IMR-90 (cell line): Measurements from ENCODE around the gene PLRG1. TPM values are rescaled to one million over a fixed set of nuclear protein-coding genes. Genes with fewer than 3 reads are reported as not detected.

Experiments
- ATAC-seq: fragments of 200-7000 bp; cut with Tn5 transposase; 2 replicates; pipeline ENCODE4 v1.9.1; 2020; ENCODE audit warnings: low read depth, mild to moderate bottlenecking, moderate library complexity
- BruUV-seq: library from RNA; stranded (reverse); fragments of 400-500 nt; replicated peaks from 2 replicates; lab custom pipeline; 2021; lab: Mats Ljungman, UMichigan
- CTCF ChIA-PET: fragments of 300-600 bp; formaldehyde crosslinking; extraction: SDS; loops from one replicate; lab custom pipeline; 2021; ENCODE audit warnings: antibody characterized with exemption; lab: Yijun Ruan, JAX
- POLR2A ChIA-PET: fragments of 300-600 bp; sonication (Branson Sonifier 250); formaldehyde crosslinking; loops from one replicate; lab custom pipeline; 2022; ENCODE audit warnings: antibody characterized with exemption; ENCODE audit not compliant: unreplicated experiment; lab: Charles Lee
- DNase-seq: peaks from one replicate; pipeline ENCODE4 v3.0.0; 2013
- H2AFZ ChIP-seq: replicated peaks from 2 replicates; pipeline ENCODE3; 2013; ENCODE audit warnings: low read length, mild to moderate bottlenecking; ENCODE audit not compliant: poor library complexity
- H2AK5ac ChIP-seq: 2 replicates; pipeline ENCODE4 v1.6.1; 2013; ENCODE audit warnings: low read depth, low read length, inconsistent platforms
- H2AK9ac ChIP-seq: replicated peaks from 2 replicates; pipeline ENCODE3; 2013; ENCODE audit warnings: mild to moderate bottlenecking, low read depth, low read length, moderate library complexity; ENCODE audit not compliant: poor library complexity
- H2BK120ac ChIP-seq: 2 replicates; pipeline ENCODE4 v1.6.1; 2013; ENCODE audit warnings: low read depth, low read length, inconsistent platforms
- H2BK15ac ChIP-seq: 3 replicates; pipeline ENCODE4 v1.6.1; 2013; ENCODE audit warnings: low read depth, low read length, inconsistent platforms
- H2BK20ac ChIP-seq: 2 replicates; pipeline ENCODE4 v1.6.1; 2013; ENCODE audit warnings: low read depth, mild to moderate bottlenecking, inconsistent platforms, low read length, moderate library complexity
- H2BK5ac ChIP-seq: 2 replicates; pipeline ENCODE4 v1.6.1; 2013; ENCODE audit warnings: mild to moderate bottlenecking, low read depth, low read length, inconsistent platforms; ENCODE audit not compliant: poor library complexity, severe bottlenecking
- H3K14ac ChIP-seq: replicated peaks from 2 replicates; pipeline ENCODE4 v1.6.1; 2013; ENCODE audit warnings: low read depth, low read length, inconsistent platforms
- H3K18ac ChIP-seq: 2 replicates; pipeline ENCODE4 v1.6.1; 2013; ENCODE audit warnings: low read depth, low read length, control low read depth
- H3K23ac ChIP-seq: 2 replicates; pipeline ENCODE4 v1.6.1; 2013; ENCODE audit warnings: low read depth, low read length, inconsistent platforms
- H3K27ac ChIP-seq: 2 replicates; pipeline ENCODE4 v1.5.1; 2013; ENCODE audit warnings: mild to moderate bottlenecking, control low read depth, low read length; ENCODE audit not compliant: insufficient read depth
- H3K27me3 ChIP-seq: 2 replicates; pipeline ENCODE4 v1.6.1; 2013; ENCODE audit warnings: low read length; ENCODE audit not compliant: control insufficient read depth, insufficient read depth
- H3K36me3 ChIP-seq: 2 replicates; pipeline ENCODE4 v1.6.1; 2013; ENCODE audit warnings: low read length, mixed read lengths; ENCODE audit not compliant: control insufficient read depth, insufficient read depth
- H3K4ac ChIP-seq: 2 replicates; pipeline ENCODE4 v1.6.1; 2013; ENCODE audit warnings: low read depth, low read length, inconsistent platforms
- H3K4me1 ChIP-seq: 2 replicates; pipeline ENCODE4 v1.6.1; 2013; ENCODE audit warnings: low read length, mixed read lengths; ENCODE audit not compliant: control insufficient read depth, insufficient read depth
- H3K4me2 ChIP-seq: 2 replicates; pipeline ENCODE4 v1.6.1; 2013; ENCODE audit warnings: low read depth, mild to moderate bottlenecking, control low read depth, low read length, moderate library complexity
- H3K4me3 ChIP-seq: 2 replicates; pipeline ENCODE4 v1.5.1; 2013; ENCODE audit warnings: low read depth, mild to moderate bottlenecking, control low read depth, low read length, moderate library complexity; ENCODE audit not compliant: insufficient read depth
- H3K56ac ChIP-seq: 2 replicates; pipeline ENCODE4 v1.6.1; 2013; ENCODE audit warnings: low read length, inconsistent platforms; ENCODE audit not compliant: insufficient read depth; ENCODE audit errors: extremely low read depth
- H3K79me1 ChIP-seq, 2 experiments: 2 replicates each; pipeline ENCODE4 v1.6.1; 2013; ENCODE audit warnings: low read length in 2 of 2, inconsistent platforms in 1 of 2, low read depth in 1 of 2
- H3K9ac ChIP-seq: 2 replicates; pipeline ENCODE4 v1.6.1; 2013; ENCODE audit warnings: low read depth, low read length, control low read depth
- H3K9me1 ChIP-seq: 2 replicates; pipeline ENCODE4 v1.6.1; 2013; ENCODE audit warnings: low read length, inconsistent platforms; ENCODE audit not compliant: insufficient read depth
- H3K9me3 ChIP-seq: 2 replicates; pipeline ENCODE4 v1.6.1; 2013; ENCODE audit warnings: low read length; ENCODE audit not compliant: control insufficient read depth, insufficient read depth
- H4K20me1 ChIP-seq: 2 replicates; pipeline ENCODE4 v1.6.1; 2013; ENCODE audit warnings: low read length, inconsistent platforms; ENCODE audit not compliant: insufficient read depth
- H4K5ac ChIP-seq: 2 replicates; pipeline ENCODE4 v1.6.1; 2013; ENCODE audit warnings: mild to moderate bottlenecking, low read depth, low read length, control low read depth
- H4K8ac ChIP-seq, 2 experiments: 2 replicates each; pipeline ENCODE4 v1.6.1; 2013; ENCODE audit warnings: low read depth in 2 of 2, low read length in 2 of 2, control low read depth in 1 of 2, inconsistent platforms in 1 of 2
- H4K91ac ChIP-seq: 2 replicates; pipeline ENCODE4 v1.6.1; 2013; ENCODE audit warnings: low read depth, low read length, inconsistent platforms; ENCODE audit not compliant: insufficient read depth
- MAZ ChIP-seq: IDR thresholded peaks from 2 replicates; pipeline ENCODE4 v1.6.1; 2012; ENCODE audit warnings: low read depth, mild to moderate bottlenecking, low read length, improper control_type of control experiment, moderate library complexity, borderline replicate concordance
- RFX5 ChIP-seq: IDR thresholded peaks from 2 replicates; pipeline ENCODE4 v1.8.0; 2012; ENCODE audit warnings: low read depth, mild to moderate bottlenecking, low read length, moderate library complexity
- WGBS, 2 experiments: methylation state at CpG; one replicate each; pipeline versions ENCODE4 v1.1.5 to v1.1.7; 2013; ENCODE audit warnings: missing lambda C conversion rate in 2 of 2; ENCODE audit not compliant: insufficient read length in 1 of 2; ENCODE audit errors: extremely low coverage in 2 of 2; 5-methylcytosine and 5-hydroxymethylcytosine counted together
- dilution Hi-C: fragments of 300-500 bp; cut with HindIII; formaldehyde crosslinking; loops from one replicate; pipeline ENCODE4 v1.14.3; 2018; ENCODE audit warnings: low sequenced_read_pairs; ENCODE audit not compliant: unreplicated experiment
- in situ Hi-C: fragments of 300-500 bp; cut with MboI; formaldehyde crosslinking; loops from 3 replicates; pipeline ENCODE4 v1.14.3; 2019; ENCODE audit warnings: low sequenced_read_pairs, inconsistent platforms, mixed read lengths
- intact Hi-C: fragments of 100-400 bp; cut with micrococcal nuclease; formaldehyde crosslinking; loops from 2 replicates; pipeline ENCODE4 v1.10.0; 2022
- polyA plus RNA-seq, 3 experiments: library from polyadenylated mRNA; depleted of rRNA; stranded (reverse); fragments of >200 nt; gene quantifications; 2 replicates each; pipeline ENCODE4 v1.2.3, GENCODE V29; 2012; ENCODE audit warnings: low replicate concordance in 1 of 3
- total RNA-seq: library from RNA; depleted of rRNA; stranded (reverse); fragments of >200 nt; gene quantifications from 2 replicates; pipeline ENCODE4 v1.2.3, GENCODE V29; 2012

The PLRG1 gene
- total and polyA plus RNA-seq, 2 of the 4 experiments (the other 2 are of a cell fraction): 76.1 to 200 TPM

GRCh38 chr4:154492288-154492687 is 57.9 kb downstream of the PLRG1 start:
- WGBS, 2 experiments: 6% methylated on average over 6 of the region's 16 CpGs; no CpG with 5 or more reads in 1 of the 2 experiments
- Histone ChIP-seq H4K5ac (no peak overlapping the region), H2BK5ac (no peak overlapping the region), H3K79me1 (no peaks in the 10 kb centered on the region), H4K91ac (no peak overlapping the region), H3K27ac (no peak overlapping the region), H4K8ac (no peak overlapping the region), H3K56ac (no peak overlapping the region), H3K9me1 (no peaks in the 10 kb centered on the region), H3K4me1 (no peaks in the 10 kb centered on the region), H3K27me3 (peaks cover 31% of the 10 kb centered on the region), H2BK20ac (no peak overlapping the region), H2AK9ac (no peak overlapping the region), H3K4me3 (no peak overlapping the region), H3K9me3 (no peaks in the 10 kb centered on the region), H3K4ac (no peak overlapping the region), H4K20me1 (no peaks in the 10 kb centered on the region), H2AFZ (no peak overlapping the region), H2BK120ac (no peak overlapping the region), H3K36me3 (no peaks in the 10 kb centered on the region), H3K9ac (no peak overlapping the region), H2BK15ac (no peak overlapping the region), H3K4me2 (peak overlapping the region; percentile 15; the same call in 1 of the 2 replicates), H3K14ac (no peak overlapping the region), H2AK5ac (no peak overlapping the region), H3K18ac (no peak overlapping the region), H3K23ac (no peak overlapping the region)
- TF ChIP-seq RFX5 (no peak), MAZ (no peak)
- ChIA-PET CTCF (no interaction called here), POLR2A (no interaction called here)
- DNase-seq (no peak), ATAC-seq (no peak)
- BruUV-seq: no TSS peak
- in situ Hi-C loops: no loop called here
- dilution Hi-C loops: no loop called here
- intact Hi-C loops: no loop called here
